C4-2B (cell line): ENCODE data around the gene RNF152.

ENCODE experiments used
- CTCF ChIP-seq: fragments of 450-650 bp; conservative IDR thresholded peaks from 2 replicates; pipeline ENCODE4 v1.5.1; 2017; ENCODE audit warnings: mild to moderate bottlenecking
- ZFX ChIP-seq: fragments of 450-650 bp; IDR thresholded peaks from 2 replicates; pipeline ENCODE4 v1.6.1; 2017

- TF ChIP-seq CTCF (no peak), ZFX (no peak)
These were observed 130.9 kb downstream of the RNF152 start for GRCh38 chr18:61761875-61762274.
